HG03064 (cell line): ENCODE data around the gene NDUFB6.
"Not testable (repeated sequence)": the region's sequence is repeated elsewhere in the genome, so short reads cannot be mapped to it uniquely, and the experiment has no call there.

ENCODE experiments used
- ATAC-seq: cut with Tn5 transposase; IDR thresholded peaks from one replicate; pipeline ENCODE4 v1.9.1; 2021; ENCODE audit warnings: low read depth; ENCODE audit not compliant: unreplicated experiment

The NDUFB6 gene

DNA sequence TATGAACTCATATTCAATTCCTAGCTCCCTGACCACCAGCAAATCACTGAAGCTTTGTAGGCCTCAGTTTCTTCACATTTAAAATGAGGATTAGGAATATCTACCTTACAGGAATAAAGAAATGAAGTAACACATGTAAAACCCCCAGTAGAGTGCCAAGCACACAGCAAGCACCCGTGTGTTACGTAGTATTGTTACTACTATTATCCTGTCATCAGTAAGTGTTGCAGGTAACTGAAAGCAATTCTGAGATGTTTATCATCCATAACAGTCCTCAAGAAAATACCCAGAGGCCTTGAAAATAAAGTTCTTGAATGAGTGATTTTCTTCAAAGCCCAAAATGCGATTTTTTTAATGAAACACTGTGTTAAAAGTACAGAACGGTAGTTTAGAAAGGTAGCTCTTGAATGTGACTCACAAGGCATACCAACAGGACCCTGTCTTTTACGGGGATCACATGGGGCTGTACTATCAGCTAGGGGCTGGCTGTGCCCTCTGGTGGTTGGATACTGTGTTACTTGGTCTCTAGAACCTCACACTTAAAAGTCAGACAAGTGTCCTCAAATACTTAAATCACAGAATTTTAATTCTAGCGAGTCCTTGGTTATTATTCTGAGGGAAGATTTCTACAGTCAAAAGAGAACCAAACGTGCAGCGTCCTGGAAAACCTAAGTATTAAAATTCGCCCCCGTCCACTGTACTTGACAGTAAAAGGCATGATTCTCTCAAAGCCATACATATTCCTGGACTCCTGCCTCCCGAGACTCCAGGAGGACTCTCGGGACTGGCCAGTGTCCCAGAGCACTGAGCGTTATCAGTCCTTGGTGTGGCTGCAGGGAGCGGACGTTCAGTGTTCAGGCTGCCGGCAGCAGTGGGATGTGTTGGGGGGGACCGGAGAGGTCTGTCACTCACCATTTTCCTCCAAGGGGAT is 725 bp downstream of the NDUFB6 start:
- peak; percentile 86 for ATAC-seq

DNA sequence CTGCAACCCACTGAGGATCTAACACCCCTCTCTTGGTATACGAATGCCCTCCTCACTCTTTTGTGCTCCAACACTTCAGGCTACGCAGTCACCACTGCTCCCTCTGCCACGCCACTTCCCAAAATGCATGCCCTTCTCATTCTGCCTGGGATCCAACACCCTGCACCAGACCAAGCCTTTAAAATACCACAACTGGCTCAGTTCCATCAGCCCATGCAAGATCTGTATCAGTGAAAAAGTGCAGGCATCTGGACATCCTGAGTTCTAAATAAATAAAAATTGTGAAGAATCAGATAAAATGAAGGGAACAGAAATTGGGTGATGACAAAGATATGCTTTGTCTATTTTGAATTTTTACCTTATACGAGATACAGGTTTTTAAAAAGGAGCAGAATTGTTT is 2.7 kb downstream of the NDUFB6 start:
- no peak for ATAC-seq

GRCh38 chr9:32566770-32567169 is 6.2 kb downstream of the NDUFB6 start:
- no peak for ATAC-seq

- ATAC-seq = no peak
Observed at GRCh38 chr9:32565967-32566366, 7.0 kb downstream of the NDUFB6 start.

DNA sequence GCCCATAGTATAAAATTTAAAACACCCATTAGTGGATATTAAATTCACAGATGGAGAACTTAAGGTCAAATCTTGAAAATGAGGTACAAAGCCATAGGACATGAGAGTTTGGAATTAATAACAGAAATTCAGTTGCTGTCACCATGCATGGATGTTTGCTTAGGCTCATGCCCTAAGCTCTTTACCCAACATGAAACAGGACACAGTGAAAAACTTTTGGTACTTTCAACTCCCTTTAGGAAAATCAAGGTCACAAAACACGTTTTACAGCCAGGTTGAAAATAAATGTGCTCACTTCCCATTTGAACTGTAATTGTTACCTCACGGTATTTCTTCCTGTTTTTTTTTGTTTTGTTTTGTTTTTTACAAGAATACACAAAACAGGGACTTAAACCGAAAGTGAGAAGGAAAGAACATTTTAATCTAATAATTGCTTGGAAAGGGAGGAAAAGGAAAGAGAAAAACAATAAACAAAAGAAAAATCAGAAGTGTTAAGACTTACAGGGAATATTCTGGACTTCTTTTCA is 14.5 kb downstream of the NDUFB6 start:
- no peak for ATAC-seq

- ATAC-seq = no peak
Observed at GRCh38 chr9:32554591-32554990, 18.4 kb downstream of the NDUFB6 start.

DNA sequence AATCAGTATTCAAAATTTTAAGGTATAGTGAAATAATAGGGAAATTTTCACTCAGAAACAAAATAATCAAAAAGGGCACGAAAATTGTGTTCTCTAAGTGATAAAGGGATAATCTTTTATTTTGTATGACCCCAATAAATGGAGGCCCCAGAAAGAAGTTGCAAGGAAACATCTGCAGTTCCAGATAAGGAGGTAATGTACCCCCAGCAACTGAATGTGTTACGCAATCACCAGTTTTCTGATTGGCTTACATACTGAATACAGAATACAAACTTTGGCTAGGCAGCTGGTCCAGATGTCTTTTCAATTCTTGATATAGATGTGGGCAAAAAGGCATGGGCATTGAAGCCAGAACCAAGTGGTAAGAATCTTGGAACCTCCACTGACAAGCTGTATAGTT is 18.9 kb downstream of the NDUFB6 start:
- ATAC-seq = no peak

DNA sequence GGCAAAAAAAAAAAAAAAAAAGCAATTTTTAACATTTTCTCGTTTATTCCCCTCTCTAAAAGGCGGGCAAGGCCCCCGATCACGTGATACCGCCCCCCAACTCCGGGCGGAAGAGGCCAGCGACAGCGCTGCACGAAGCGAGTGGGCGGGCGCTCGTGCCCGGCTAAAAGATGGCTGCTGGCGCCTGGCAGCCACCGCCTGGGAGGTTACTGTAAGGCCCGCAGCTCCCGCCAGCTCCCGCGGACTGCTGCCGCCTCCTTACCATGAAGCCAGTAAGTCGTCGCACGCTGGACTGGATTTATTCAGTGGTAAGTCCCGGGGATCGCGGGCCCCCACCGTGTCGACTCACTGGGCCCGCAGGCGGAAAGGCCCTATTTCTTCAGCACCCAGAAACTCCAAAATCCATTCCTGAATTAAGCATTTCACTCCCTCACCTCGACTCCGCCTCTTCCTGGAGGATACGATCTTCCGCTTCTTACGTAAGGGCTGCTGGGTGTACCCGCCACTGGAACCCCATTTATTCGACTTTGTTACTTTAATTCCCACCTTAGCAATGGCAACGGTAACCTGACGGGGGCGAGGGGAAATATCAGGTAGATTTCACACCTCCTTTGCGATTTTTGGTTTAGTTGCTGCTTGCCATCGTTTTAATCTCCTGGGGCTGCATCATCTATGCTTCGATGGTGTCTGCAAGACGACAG is 20.6 kb downstream of the NDUFB6 start, which contains the start of the genes SMIM27 and TOPORS:
Gene SMIM27, plus strand, starts transcription at position 156 of the 701 bp plus-strand sequence. Its CDS starts 108 bp downstream, at position 264.
Gene TOPORS, minus strand, starts transcription at position 415 of the 701 bp plus-strand sequence. Its CDS starts 150 bp downstream, at position 265.
- ATAC-seq = peak; percentile 72

- ATAC-seq = peak; percentile 3
Observed at GRCh38 chr9:32551276-32552051, 21.5 kb downstream of the NDUFB6 start.

GRCh38 chr9:32550562-32551275 is 22.2 kb downstream of the NDUFB6 start:
- peak; percentile 56 for ATAC-seq

DNA sequence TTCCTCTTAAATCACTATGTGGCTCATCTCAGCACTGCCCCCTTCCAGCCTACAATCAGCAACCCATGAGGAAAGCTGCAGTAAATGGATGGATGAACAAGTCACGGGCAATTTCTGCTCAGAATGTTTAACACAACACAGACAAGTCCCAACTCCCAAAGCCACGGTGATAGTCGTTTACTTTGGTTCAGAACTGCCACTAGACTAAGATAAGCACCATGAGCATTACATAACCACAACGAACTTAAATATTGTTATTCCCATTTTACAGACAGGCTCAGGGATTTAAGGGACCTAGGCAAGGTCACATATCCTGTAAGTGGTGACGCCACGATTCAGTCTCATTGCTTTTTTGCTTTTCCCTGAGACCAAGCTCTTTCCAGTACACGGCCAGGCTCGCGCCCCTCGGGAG is 22.8 kb downstream of the NDUFB6 start:
- no peak for ATAC-seq

- ATAC-seq = not testable (repeated sequence)
Observed at GRCh38 chr9:32548213-32548612, 24.7 kb downstream of the NDUFB6 start.

DNA sequence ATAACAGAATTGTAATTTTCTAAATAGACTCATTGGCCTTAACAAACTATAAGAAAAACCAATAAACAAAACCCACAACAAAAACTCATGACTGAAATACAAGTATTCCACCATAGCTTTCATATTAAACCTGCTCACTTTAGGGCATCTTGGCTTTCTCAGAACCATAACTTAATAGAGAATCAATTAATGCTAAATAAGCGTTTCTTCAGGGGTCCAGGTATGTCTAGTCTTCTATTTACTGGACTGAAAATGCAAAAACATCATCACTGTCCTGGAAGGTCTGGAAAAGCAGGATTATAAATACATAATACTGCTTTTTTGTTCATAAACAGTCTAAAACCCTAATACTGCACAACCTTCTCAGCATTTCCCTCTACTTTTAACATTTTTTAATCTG is 27.1 kb downstream of the NDUFB6 start:
- ATAC-seq = no peak

DNA sequence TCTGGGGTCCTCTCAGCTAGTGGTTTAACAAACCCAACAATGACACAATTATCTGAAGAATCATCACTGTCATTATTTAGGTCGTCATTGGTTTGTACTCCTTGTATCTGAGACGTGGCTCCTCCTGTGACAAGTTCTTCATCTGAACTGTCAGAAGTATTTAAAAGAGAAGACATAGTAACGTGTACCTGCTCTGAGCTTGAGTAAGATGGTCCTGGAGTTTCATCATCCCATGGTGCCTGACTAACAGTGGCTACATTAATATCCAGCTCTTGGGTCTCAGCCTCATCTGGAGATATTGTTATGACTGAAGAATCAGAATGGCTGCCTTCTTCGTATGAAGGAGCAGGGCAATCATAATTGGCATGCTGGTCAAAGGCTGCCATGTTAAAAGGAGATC is 29.9 kb downstream of the NDUFB6 start:
- ATAC-seq = no peak

- no peak for ATAC-seq
Observed at GRCh38 chr9:32533816-32534215, 39.1 kb downstream of the NDUFB6 start.

GRCh38 chr9:32533336-32533735 is 39.6 kb downstream of the NDUFB6 start:
- no peak for ATAC-seq

DNA sequence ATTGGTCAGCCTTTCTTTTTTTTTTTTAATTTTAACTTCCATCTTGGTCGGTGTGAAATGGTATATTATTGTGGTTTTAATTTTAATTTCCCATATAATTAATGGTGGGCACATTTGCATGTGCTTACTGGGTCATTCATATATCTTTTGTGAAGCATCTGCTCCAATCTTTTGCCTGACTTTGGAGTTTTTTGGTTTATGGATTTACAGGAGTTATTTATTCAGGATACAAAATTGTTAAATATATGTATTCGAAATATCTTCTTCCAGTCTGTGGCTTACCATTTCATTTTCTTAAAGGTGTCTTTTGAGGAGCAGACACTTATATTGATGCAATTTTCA is 46.3 kb downstream of the NDUFB6 start:
- no peak for ATAC-seq

- peak; percentile 77 for ATAC-seq
Observed at GRCh38 chr9:32526041-32526706, 46.8 kb downstream of the NDUFB6 start, which contains the start of gene RIGI. Gene RIGI, minus strand, starts transcription at chr9:32526196. Its CDS starts 30 bp downstream, at chr9:32526166.

DNA sequence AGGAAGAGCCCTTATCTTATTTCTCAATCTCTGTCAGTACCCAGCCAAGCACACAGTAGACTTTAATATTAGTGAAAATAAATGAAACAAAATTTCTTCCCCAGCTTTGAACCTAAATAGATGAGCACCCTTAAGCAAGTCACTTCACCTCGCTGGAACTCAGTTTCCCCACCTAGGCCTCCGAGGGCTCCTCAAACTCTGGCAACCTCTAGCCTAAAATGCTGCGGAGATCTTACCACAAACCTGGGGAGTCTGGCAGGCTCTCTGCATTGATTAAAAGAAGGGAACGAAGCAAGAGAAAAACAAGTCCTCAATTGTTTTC is 47.3 kb downstream of the NDUFB6 start:
- ATAC-seq = no peak
